Trophoblast cell (in vitro differentiated cells and primary cell): ENCODE results near the gene SDK2.

Source experiments
- DNase-seq, 2 donors: peaks; one replicate each; pipeline ENCODE4 v3.0.0-alpha.2; 2016
- H2AFZ ChIP-seq: 2 replicates; pipeline ENCODE4 v1.6.1; 2013; ENCODE audit warnings: low read length, moderate library complexity, mild to moderate bottlenecking; ENCODE audit not compliant: insufficient read depth, poor library complexity
- H2AK5ac ChIP-seq: 2 replicates; pipeline ENCODE4 v1.6.1; 2013; ENCODE audit warnings: mild to moderate bottlenecking, low read length
- H2BK120ac ChIP-seq: 2 replicates; pipeline ENCODE4 v1.6.1; 2013; ENCODE audit warnings: low read length, mild to moderate bottlenecking, moderate library complexity; ENCODE audit not compliant: insufficient read depth, poor library complexity
- H2BK12ac ChIP-seq: 2 replicates; pipeline ENCODE4 v1.6.1; 2013; ENCODE audit warnings: mild to moderate bottlenecking, low read length, moderate library complexity
- H2BK5ac ChIP-seq: 2 replicates; pipeline ENCODE4 v1.6.1; 2013; ENCODE audit warnings: low read length, low read depth, moderate library complexity, mild to moderate bottlenecking; ENCODE audit not compliant: poor library complexity
- H3K14ac ChIP-seq: 2 replicates; pipeline ENCODE4 v1.6.1; 2013; ENCODE audit warnings: mild to moderate bottlenecking, low read length
- H3K18ac ChIP-seq: 2 replicates; pipeline ENCODE4 v1.6.1; 2013; ENCODE audit warnings: mild to moderate bottlenecking, low read length
- H3K23ac ChIP-seq: 2 replicates; pipeline ENCODE4 v1.6.1; 2013; ENCODE audit warnings: low read length
- H3K27ac ChIP-seq: 2 replicates; pipeline ENCODE4 v1.5.1; 2013; ENCODE audit warnings: low read depth, mild to moderate bottlenecking, inconsistent platforms, low read length, moderate library complexity
- H3K27me3 ChIP-seq: 2 replicates; pipeline ENCODE4 v1.6.1; 2013; ENCODE audit warnings: inconsistent platforms, mild to moderate bottlenecking, low read length, moderate library complexity; ENCODE audit not compliant: insufficient read depth
- H3K36me3 ChIP-seq, 2 experiments: 1 replicate in 1 of 2; 2 replicates in 1 of 2; pipeline ENCODE4 v1.6.1; 2013; ENCODE audit warnings: low read length in 2 of 2, mild to moderate bottlenecking in 2 of 2, moderate library complexity in 1 of 2; ENCODE audit not compliant: insufficient read depth in 2 of 2, control insufficient read depth in 1 of 2
- H3K4ac ChIP-seq: 2 replicates; pipeline ENCODE4 v1.6.1; 2013; ENCODE audit warnings: low read depth, mild to moderate bottlenecking, low read length, moderate library complexity
- H3K4me1 ChIP-seq, 2 experiments: 1 replicate in 1 of 2; 2 replicates in 1 of 2; pipeline ENCODE4 v1.6.1; 2013; ENCODE audit warnings: low read length in 2 of 2, mild to moderate bottlenecking in 2 of 2, moderate library complexity in 1 of 2; ENCODE audit not compliant: insufficient read depth in 2 of 2, control insufficient read depth in 1 of 2
- H3K4me2 ChIP-seq: 2 replicates; pipeline ENCODE4 v1.6.1; 2013; ENCODE audit warnings: inconsistent platforms, mild to moderate bottlenecking, low read length, moderate library complexity
- H3K4me3 ChIP-seq: 2 replicates; pipeline ENCODE4 v1.5.1; 2013; ENCODE audit warnings: mild to moderate bottlenecking, low read depth, low read length, inconsistent platforms
- H3K79me1 ChIP-seq: one replicate; pipeline ENCODE4 v1.6.1; 2013; ENCODE audit warnings: low read length
- H3K79me2 ChIP-seq: 2 replicates; pipeline ENCODE4 v1.6.1; 2013; ENCODE audit warnings: low read length, mild to moderate bottlenecking; ENCODE audit not compliant: control insufficient read depth, insufficient read depth, poor library complexity
- H3K9ac ChIP-seq: 2 replicates; pipeline ENCODE4 v1.6.1; 2013; ENCODE audit warnings: mild to moderate bottlenecking, low read length
- H3K9me3 ChIP-seq: 2 replicates; pipeline ENCODE4 v1.6.1; 2013; ENCODE audit warnings: low read depth, mild to moderate bottlenecking, control low read depth, inconsistent platforms, low read length; ENCODE audit not compliant: insufficient read depth
- H4K12ac ChIP-seq: 2 replicates; pipeline ENCODE4 v1.6.1; 2013; ENCODE audit warnings: low read depth, mild to moderate bottlenecking, low read length, moderate library complexity
- H4K8ac ChIP-seq: 2 replicates; pipeline ENCODE4 v1.6.1; 2013; ENCODE audit warnings: low read depth, mild to moderate bottlenecking, low read length, moderate library complexity
- H4K91ac ChIP-seq: one replicate; pipeline ENCODE4 v1.6.1; 2013; ENCODE audit warnings: low read depth, mild to moderate bottlenecking, low read length, moderate library complexity
- WGBS: extraction: QIAGEN DNeasy Blood & Tissue Kit; methylation state at CpG from one replicate; pipeline ENCODE4 v1.1.7; 2013; ENCODE audit warnings: missing lambda C conversion rate; ENCODE audit not compliant: insufficient read length, insufficient coverage; ENCODE audit errors: extremely low coverage; 5-methylcytosine and 5-hydroxymethylcytosine counted together

The SDK2 gene

DNA sequence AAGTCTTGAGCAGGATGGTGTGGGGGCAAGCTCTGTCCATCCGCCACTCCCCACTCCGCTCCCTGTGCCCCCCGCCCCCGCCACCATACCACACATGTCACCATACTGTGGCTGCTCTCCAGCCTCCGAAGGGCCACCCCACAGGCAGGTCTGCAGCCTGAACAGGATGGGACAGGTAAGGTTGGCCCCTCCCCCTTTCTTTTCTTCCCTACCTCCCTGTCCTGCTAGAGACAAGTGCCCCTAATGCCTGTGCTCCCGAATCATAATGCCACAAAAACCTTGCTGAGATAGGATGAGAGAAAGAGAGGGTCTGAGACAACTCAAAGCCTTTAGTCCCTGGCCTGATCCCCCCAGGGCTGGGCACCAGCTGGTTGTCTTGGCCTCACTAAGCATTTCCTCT, 84.7 kb downstream of the SDK2 start:
- WGBS, result no CpG with 5 or more reads among the region's 6 CpGs
- Histone ChIP-seq H3K14ac (no peak overlapping the region), H3K9me3 (peaks cover 2% of the 10 kb centered on the region), H2BK120ac (no peak overlapping the region), H2BK5ac (no peak overlapping the region), H3K9ac (no peak overlapping the region), H3K27me3 (no peaks in the 10 kb centered on the region), H3K4me2 (no peak overlapping the region), H3K27ac (no peak overlapping the region), H3K79me1 (no peaks in the 10 kb centered on the region), H4K8ac (no peak overlapping the region), H2AK5ac (no peak overlapping the region), H3K4ac (no peak overlapping the region), H2BK12ac (no peak overlapping the region), H3K36me3 (no peaks in the 10 kb centered on the region), H3K4me3 (no peak overlapping the region), H4K12ac (no peak overlapping the region), H3K23ac (no peak overlapping the region), H3K18ac (no peak overlapping the region), H3K79me2 (no peaks in the 10 kb centered on the region), H4K91ac (no peak overlapping the region), H2AFZ (no peak overlapping the region), H3K4me1 (peaks cover 0 to 3% of the 10 kb centered on the region in 2 experiments)
- no peak for DNase-seq

DNA sequence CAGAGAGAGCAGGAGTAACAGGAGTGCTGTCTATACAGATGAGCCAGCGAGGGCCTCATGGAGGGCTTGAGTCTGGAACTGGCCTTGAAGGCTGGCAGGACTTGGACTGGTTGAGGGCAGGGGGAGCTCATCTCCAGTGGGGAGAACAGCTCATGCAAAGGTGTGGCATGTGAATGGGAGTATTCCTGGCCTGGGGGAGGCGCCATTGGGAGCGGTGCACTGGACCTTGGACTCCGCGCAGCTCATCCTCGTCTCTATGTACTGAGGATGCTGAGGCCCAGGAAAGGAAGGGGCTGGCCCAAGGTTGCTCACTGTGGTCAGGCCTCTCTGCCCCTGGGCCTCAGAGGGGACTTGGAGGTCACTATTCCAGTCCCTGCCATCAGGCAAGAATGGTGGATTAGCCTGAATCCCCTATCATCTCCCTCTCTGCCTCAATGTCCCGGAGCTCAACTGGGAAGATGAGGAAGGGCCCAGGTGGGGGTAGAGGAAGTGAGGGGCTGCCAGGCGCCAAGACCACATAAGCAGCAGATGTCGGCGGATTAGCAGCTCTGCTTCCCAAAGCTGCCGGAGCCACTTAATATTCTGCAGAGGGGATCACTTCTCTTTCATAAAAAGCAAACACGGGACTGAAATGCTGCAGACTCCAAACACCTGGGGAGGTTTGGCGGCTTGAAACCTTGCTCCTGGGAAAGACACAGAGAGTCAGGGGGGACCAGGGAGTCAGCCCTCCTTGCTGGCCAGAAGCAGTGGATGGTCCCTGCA, 88.9 kb downstream of the SDK2 start:
- Histone ChIP-seq H3K9ac (no peak overlapping the region), H3K14ac (no peak overlapping the region), H2AFZ (no peak overlapping the region), H3K23ac (no peak overlapping the region), H4K8ac (no peak overlapping the region), H3K27me3 (no peaks in the 10 kb centered on the region), H3K4me2 (no peak overlapping the region), H3K36me3 (no peaks in the 10 kb centered on the region), H3K79me1 (no peaks in the 10 kb centered on the region), H3K4me3 (no peak overlapping the region), H2BK120ac (no peak overlapping the region), H3K79me2 (no peaks in the 10 kb centered on the region), H2BK5ac (no peak overlapping the region), H3K9me3 (peaks cover 2% of the 10 kb centered on the region), H4K12ac (no peak overlapping the region), H4K91ac (no peak overlapping the region), H2AK5ac (no peak overlapping the region), H3K4ac (no peak overlapping the region), H3K27ac (no peak overlapping the region), H3K18ac (no peak overlapping the region), H2BK12ac (no peak overlapping the region), H3K4me1 (peaks cover 2 to 3% of the 10 kb centered on the region in 2 experiments)
- no CpG with 5 or more reads among the region's 13 CpGs for WGBS
- no peak for DNase-seq

DNA sequence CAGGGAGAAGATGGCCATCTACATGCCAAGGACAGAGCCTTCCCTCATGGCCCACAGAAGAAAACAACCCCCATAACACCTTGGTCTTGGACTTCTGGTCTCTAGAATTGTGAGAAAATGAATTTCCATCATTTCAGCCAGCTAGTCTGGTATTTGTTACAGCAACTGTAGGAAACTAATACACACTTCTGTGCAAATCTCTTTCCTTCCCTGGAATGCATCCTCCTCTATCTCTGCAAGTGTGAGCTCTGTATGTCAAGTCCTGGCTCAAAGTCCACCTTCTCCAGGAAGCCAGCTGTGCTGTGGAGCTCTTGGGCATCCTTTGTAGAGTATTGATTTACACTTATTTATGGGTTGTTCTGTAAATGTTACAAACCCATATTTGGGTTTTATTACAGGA, 89.7 kb downstream of the SDK2 start:
- H2AFZ ChIP-seq, result no peak overlapping the region
- no peak overlapping the region for H3K4me2 ChIP-seq
- H3K36me3 ChIP-seq, result no peaks in the 10 kb centered on the region
- no peak overlapping the region for H3K18ac ChIP-seq
- no peak overlapping the region for H3K9ac ChIP-seq
- peaks cover 2% of the 10 kb centered on the region for H3K9me3 ChIP-seq
- no peak for DNase-seq
- H3K27ac ChIP-seq, result no peak overlapping the region
- H3K23ac ChIP-seq, result no peak overlapping the region
- H3K27me3 ChIP-seq, result no peaks in the 10 kb centered on the region
- H3K4me3 ChIP-seq, result no peak overlapping the region
- no peak overlapping the region for H2BK120ac ChIP-seq
- H2BK5ac ChIP-seq, result no peak overlapping the region
- H2AK5ac ChIP-seq, result no peak overlapping the region
- no peaks in the 10 kb centered on the region for H3K79me2 ChIP-seq
- peaks cover 2 to 3% of the 10 kb centered on the region in 2 experiments for H3K4me1 ChIP-seq
- H3K4ac ChIP-seq, result no peak overlapping the region
- no peak overlapping the region for H3K14ac ChIP-seq
- H4K91ac ChIP-seq, result no peak overlapping the region
- no peak overlapping the region for H2BK12ac ChIP-seq
- H3K79me1 ChIP-seq, result no peaks in the 10 kb centered on the region
- no peak overlapping the region for H4K12ac ChIP-seq
- H4K8ac ChIP-seq, result no peak overlapping the region

DNA sequence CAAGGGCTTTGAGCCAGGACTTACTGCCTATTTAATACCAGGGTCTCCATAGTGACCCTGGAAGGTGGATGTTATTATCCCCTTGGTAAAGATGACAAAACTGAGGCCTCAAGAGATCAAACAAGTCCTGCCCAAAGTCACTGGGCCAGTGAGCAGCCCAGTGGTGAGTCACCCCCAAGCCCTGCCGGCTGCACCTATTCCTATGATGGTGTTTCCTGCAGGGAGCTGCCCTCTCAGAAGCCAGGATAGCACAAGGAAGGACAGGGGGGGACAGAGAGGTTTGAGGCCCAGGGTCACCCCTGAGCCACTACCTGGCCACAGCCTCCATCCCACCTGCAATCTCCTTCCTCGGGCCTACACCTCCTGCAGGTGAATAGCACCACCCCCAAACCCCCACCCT, 90.9 kb downstream of the SDK2 start:
- H2BK5ac ChIP-seq, result no peak overlapping the region
- no peak overlapping the region for H3K18ac ChIP-seq
- H3K9me3 ChIP-seq, result peaks cover 2% of the 10 kb centered on the region
- no peak overlapping the region for H3K4me2 ChIP-seq
- H2BK120ac ChIP-seq, result no peak overlapping the region
- no peak overlapping the region for H4K8ac ChIP-seq
- no peak overlapping the region for H4K91ac ChIP-seq
- H3K4me1 ChIP-seq, result peaks cover 2 to 3% of the 10 kb centered on the region in 2 experiments
- H3K79me2 ChIP-seq, result no peaks in the 10 kb centered on the region
- no peak overlapping the region for H4K12ac ChIP-seq
- H3K27ac ChIP-seq, result no peak overlapping the region
- no peak overlapping the region for H3K4ac ChIP-seq
- H2BK12ac ChIP-seq, result no peak overlapping the region
- H2AFZ ChIP-seq, result no peak overlapping the region
- no peaks in the 10 kb centered on the region for H3K27me3 ChIP-seq
- H3K79me1 ChIP-seq, result no peaks in the 10 kb centered on the region
- H3K9ac ChIP-seq, result no peak overlapping the region
- no peak for DNase-seq
- H2AK5ac ChIP-seq, result no peak overlapping the region
- WGBS, result no CpG with 5 or more reads among the region's 2 CpGs
- H3K14ac ChIP-seq, result no peak overlapping the region
- no peak overlapping the region for H3K23ac ChIP-seq
- no peaks in the 10 kb centered on the region for H3K36me3 ChIP-seq
- H3K4me3 ChIP-seq, result no peak overlapping the region
